Measurements from ENCODE around the gene DNAJC18.

DNAJC18 gene

DNA sequence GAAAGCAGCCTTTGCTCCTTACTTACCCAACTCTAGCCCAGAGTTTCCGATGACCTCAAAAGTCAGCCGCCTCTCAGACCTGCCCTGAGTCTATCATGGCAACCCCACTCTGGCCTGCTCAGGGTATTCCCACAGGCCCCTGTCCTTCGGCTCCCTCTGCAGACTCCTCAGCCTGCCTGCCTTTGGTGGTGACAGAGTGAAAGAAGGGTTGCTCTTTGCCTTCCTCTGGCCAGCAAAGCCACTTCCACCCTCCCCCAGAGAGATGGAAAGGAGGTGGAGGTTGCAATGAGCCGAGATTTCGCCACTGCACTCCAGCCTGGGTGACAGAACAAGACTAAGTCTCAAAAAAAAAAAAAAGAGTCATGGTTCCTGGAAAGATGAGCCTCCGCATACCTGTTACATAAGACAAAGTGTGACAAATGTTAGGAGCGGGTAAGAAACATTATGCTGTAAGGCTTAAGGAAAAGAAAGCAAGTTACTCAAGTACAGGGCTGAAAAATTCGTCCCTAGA lies 29.2 kb upstream of the DNAJC18 start:
- peak; percentile 64 for DNase-seq
- Histone ChIP-seq H3K4me1 (ENCODE audit: control insufficient read depth, low read depth, low read length) (peaks cover 6% of the 10 kb centered on the region), H3K9ac (ENCODE audit: low read length) (no peak overlapping the region), H3K27ac (ENCODE audit: low read depth, low read length) (no peak overlapping the region), H3K18ac (ENCODE audit: low read length) (no peak overlapping the region), H3K4me3 (ENCODE audit: low read length) (no peak overlapping the region), H3K79me1 (ENCODE audit: low read length) (no peaks in the 10 kb centered on the region), H2BK120ac (ENCODE audit: low read depth, low read length) (no peak overlapping the region), H3K36me3 (ENCODE audit: control insufficient read depth, insufficient read depth, low read length) (no peaks in the 10 kb centered on the region), H4K8ac (ENCODE audit: low read depth, low read length) (no peak overlapping the region), H2BK5ac (ENCODE audit: low read length) (no peak overlapping the region), H3K4ac (ENCODE audit: low read depth, low read length) (no peak overlapping the region), H3K79me2 (ENCODE audit: control insufficient read depth, insufficient read depth, low read length) (no peaks in the 10 kb centered on the region), H4K5ac (ENCODE audit: low read length) (no peak overlapping the region), H3K23ac (ENCODE audit: low read length) (no peak overlapping the region), H2AK5ac (ENCODE audit: low read length) (no peak overlapping the region), H3K27me3 (ENCODE audit: insufficient read depth, low read length, poor library complexity) (no peaks in the 10 kb centered on the region), H3K4me2 (ENCODE audit: low read length) (no peak overlapping the region), H2BK15ac (replicated peaks; ENCODE audit: low read depth) (no peak overlapping the region), H3K56ac (ENCODE audit: low read length) (no peak overlapping the region)
- WGBS (ENCODE audit: extremely low coverage, insufficient coverage, low lambda C conversion rate) = no CpG with 5 or more reads among the region's 8 CpGs

DNA sequence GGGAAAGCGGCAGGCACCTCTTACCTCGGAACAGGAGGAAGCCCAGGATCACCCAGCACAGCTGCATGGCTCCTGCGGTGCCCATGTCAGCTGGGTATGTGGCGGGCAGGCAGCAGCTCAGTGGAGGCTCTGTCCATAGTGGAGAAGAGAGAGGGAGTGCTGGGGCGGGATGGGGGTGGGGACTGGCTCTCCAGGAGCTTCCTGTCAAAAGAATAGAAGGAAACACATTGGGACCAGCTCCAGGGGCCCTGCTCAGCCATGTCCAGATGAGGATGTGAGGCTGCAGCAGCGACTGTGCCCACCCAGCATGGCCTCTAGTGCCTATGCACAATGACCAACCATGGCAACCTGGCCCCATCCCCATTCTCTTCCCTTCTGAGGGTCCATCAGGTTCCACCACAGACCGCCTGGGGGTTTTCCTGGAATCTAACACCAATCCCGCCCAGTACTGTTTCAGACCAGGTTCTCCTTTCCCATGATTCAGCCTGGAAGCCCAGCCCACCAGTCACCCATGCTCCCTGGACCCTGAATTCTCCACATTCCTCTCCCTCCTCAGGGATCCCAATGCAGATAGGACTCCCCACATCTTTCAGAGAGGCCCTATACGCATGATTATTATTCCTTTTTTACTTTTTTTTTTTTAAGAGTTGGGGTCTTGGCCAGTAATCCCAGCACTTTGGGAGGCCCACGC lies 23.4 kb upstream of the DNAJC18 start, which contains the start of gene ECSCR:
Gene ECSCR, minus strand, starts transcription at position 158 of the 691 bp plus-strand sequence. Its CDS starts 73 bp downstream, at position 85.
- no peak within 1 kb of the TSS for H2BK5ac ChIP-seq (ENCODE audit: low read length)
- H3K4me2 ChIP-seq (ENCODE audit: low read length) = no peak within 1 kb of the TSS
- no peak within 1 kb of the TSS for H3K18ac ChIP-seq (ENCODE audit: low read length)
- no peak within 1 kb of the TSS for H2BK15ac ChIP-seq (replicated peaks; ENCODE audit: low read depth)
- no peak within 1 kb of the TSS for H3K9ac ChIP-seq (ENCODE audit: low read length)
- no peak within 1 kb of the TSS for H2AK5ac ChIP-seq (ENCODE audit: low read length)
- H3K4me3 ChIP-seq (ENCODE audit: low read length) = no peak within 1 kb of the TSS
- H2BK120ac ChIP-seq (ENCODE audit: low read depth, low read length) = no peak within 1 kb of the TSS
- H3K36me3 ChIP-seq (ENCODE audit: control insufficient read depth, insufficient read depth, low read length) = no peaks in the 10 kb centered on the region
- H3K56ac ChIP-seq (ENCODE audit: low read length) = peak within 1 kb of the TSS; percentile 76
- peak; percentile 70 for DNase-seq
- WGBS (ENCODE audit: extremely low coverage, insufficient coverage, low lambda C conversion rate) = no CpG with 5 or more reads among the region's 10 CpGs
- H3K27ac ChIP-seq (ENCODE audit: low read depth, low read length) = no peak within 1 kb of the TSS
- no peak within 1 kb of the TSS for H4K8ac ChIP-seq (ENCODE audit: low read depth, low read length)
- no peaks in the 10 kb centered on the region for H3K79me1 ChIP-seq (ENCODE audit: low read length)
- peaks cover 8% of the 10 kb centered on the region for H3K4me1 ChIP-seq (ENCODE audit: control insufficient read depth, low read depth, low read length)
- H3K4ac ChIP-seq (ENCODE audit: low read depth, low read length) = no peak within 1 kb of the TSS
- H3K27me3 ChIP-seq (ENCODE audit: insufficient read depth, low read length, poor library complexity) = no peaks in the 10 kb centered on the region
- H3K23ac ChIP-seq (ENCODE audit: low read length) = no peak within 1 kb of the TSS
- peak within 1 kb of the TSS; percentile 50 for H4K5ac ChIP-seq (ENCODE audit: low read length)
- no peaks in the 10 kb centered on the region for H3K79me2 ChIP-seq (ENCODE audit: control insufficient read depth, insufficient read depth, low read length)

DNA sequence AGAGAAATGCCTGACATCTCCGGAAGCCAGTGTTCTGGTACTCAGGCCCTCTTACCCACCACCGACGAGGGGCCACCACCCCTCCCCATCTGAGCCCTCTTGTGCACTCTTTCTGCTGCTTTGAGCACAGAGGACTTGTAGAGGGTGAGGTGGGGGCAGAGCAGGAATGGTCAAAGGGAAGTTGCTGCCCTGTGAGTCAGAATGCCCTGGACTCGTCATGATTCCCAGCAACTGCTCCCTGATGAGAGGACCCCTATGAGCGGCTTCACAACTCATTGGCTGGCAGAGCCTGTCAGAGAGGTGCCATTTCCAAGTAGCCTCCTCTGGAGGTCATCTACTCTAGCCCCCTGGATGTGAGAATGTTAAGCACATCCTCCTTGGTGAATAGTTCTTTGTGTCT lies 22.4 kb upstream of the DNAJC18 start:
- no CpG with 5 or more reads among the region's 5 CpGs for WGBS (ENCODE audit: extremely low coverage, insufficient coverage, low lambda C conversion rate)
- H4K5ac ChIP-seq (ENCODE audit: low read length) = no peak overlapping the region
- H3K56ac ChIP-seq (ENCODE audit: low read length) = no peak overlapping the region
- no peak overlapping the region for H3K4ac ChIP-seq (ENCODE audit: low read depth, low read length)
- H3K27me3 ChIP-seq (ENCODE audit: insufficient read depth, low read length, poor library complexity) = no peaks in the 10 kb centered on the region
- no peak overlapping the region for H2BK5ac ChIP-seq (ENCODE audit: low read length)
- H3K9ac ChIP-seq (ENCODE audit: low read length) = no peak overlapping the region
- H2BK15ac ChIP-seq (replicated peaks; ENCODE audit: low read depth) = no peak overlapping the region
- H3K23ac ChIP-seq (ENCODE audit: low read length) = no peak overlapping the region
- no peak overlapping the region for H3K18ac ChIP-seq (ENCODE audit: low read length)
- H3K4me3 ChIP-seq (ENCODE audit: low read length) = no peak overlapping the region
- H2AK5ac ChIP-seq (ENCODE audit: low read length) = no peak overlapping the region
- H3K27ac ChIP-seq (ENCODE audit: low read depth, low read length) = no peak overlapping the region
- peaks cover 8% of the 10 kb centered on the region for H3K4me1 ChIP-seq (ENCODE audit: control insufficient read depth, low read depth, low read length)
- no peak overlapping the region for H2BK120ac ChIP-seq (ENCODE audit: low read depth, low read length)
- H4K8ac ChIP-seq (ENCODE audit: low read depth, low read length) = no peak overlapping the region
- peak; percentile 52 for DNase-seq
- no peaks in the 10 kb centered on the region for H3K79me1 ChIP-seq (ENCODE audit: low read length)
- H3K79me2 ChIP-seq (ENCODE audit: control insufficient read depth, insufficient read depth, low read length) = no peaks in the 10 kb centered on the region
- H3K36me3 ChIP-seq (ENCODE audit: control insufficient read depth, insufficient read depth, low read length) = no peaks in the 10 kb centered on the region
- H3K4me2 ChIP-seq (ENCODE audit: low read length) = no peak overlapping the region

DNA sequence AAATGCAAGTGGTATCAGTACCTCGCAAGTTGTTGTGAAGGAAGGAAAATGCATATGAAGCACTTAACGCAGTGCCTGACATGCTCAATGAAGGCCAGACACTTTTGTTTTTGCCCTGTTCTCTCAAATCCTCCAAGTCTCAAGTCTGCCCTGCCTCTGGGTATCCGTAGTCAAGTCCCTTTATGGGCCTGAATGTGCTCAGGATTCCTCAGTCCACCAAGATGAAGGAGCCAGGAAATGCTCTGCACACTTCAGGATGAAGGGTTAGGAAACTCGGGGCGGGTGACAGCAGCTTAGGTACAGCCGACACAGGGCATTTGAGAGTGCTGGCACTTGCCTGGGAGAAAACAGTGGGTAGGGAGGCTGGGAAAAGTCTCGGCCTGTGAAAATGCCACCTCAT lies 21.9 kb upstream of the DNAJC18 start:
- H2BK5ac ChIP-seq (ENCODE audit: low read length) = no peak overlapping the region
- H4K8ac ChIP-seq (ENCODE audit: low read depth, low read length) = no peak overlapping the region
- H2BK120ac ChIP-seq (ENCODE audit: low read depth, low read length) = no peak overlapping the region
- H3K4ac ChIP-seq (ENCODE audit: low read depth, low read length) = no peak overlapping the region
- no peak overlapping the region for H3K9ac ChIP-seq (ENCODE audit: low read length)
- WGBS (ENCODE audit: extremely low coverage, insufficient coverage, low lambda C conversion rate) = no CpG with 5 or more reads among the region's 7 CpGs
- H3K4me2 ChIP-seq (ENCODE audit: low read length) = no peak overlapping the region
- no peak overlapping the region for H3K18ac ChIP-seq (ENCODE audit: low read length)
- no peaks in the 10 kb centered on the region for H3K36me3 ChIP-seq (ENCODE audit: control insufficient read depth, insufficient read depth, low read length)
- no peak overlapping the region for H4K5ac ChIP-seq (ENCODE audit: low read length)
- no peak overlapping the region for H2BK15ac ChIP-seq (replicated peaks; ENCODE audit: low read depth)
- peaks cover 8% of the 10 kb centered on the region for H3K4me1 ChIP-seq (ENCODE audit: control insufficient read depth, low read depth, low read length)
- H3K79me2 ChIP-seq (ENCODE audit: control insufficient read depth, insufficient read depth, low read length) = no peaks in the 10 kb centered on the region
- DNase-seq = no peak
- peak overlapping the region; percentile 40 for H3K56ac ChIP-seq (ENCODE audit: low read length)
- H3K4me3 ChIP-seq (ENCODE audit: low read length) = no peak overlapping the region
- no peak overlapping the region for H3K27ac ChIP-seq (ENCODE audit: low read depth, low read length)
- no peak overlapping the region for H2AK5ac ChIP-seq (ENCODE audit: low read length)
- no peaks in the 10 kb centered on the region for H3K27me3 ChIP-seq (ENCODE audit: insufficient read depth, low read length, poor library complexity)
- no peaks in the 10 kb centered on the region for H3K79me1 ChIP-seq (ENCODE audit: low read length)
- no peak overlapping the region for H3K23ac ChIP-seq (ENCODE audit: low read length)

DNA sequence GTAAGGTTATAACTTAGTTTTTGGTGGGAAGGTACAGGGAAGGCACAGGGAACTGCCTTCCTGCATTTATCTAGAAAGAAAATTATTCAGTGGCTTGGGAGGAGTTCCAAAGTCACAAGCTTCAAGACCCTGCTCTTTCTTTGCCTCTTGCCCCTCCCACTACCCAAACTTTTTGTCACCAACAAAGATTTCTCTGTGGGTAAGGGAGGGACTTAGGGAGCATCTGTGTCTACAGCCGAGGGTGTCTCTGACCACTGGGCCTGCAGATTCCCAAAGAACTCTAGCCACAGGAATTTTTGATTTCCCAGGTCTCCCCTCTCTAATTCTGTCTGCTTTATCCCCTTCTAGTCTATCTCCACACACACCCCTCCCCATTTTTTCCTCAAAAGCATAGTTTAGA lies 21.1 kb upstream of the DNAJC18 start:
- no peak overlapping the region for H2AK5ac ChIP-seq (ENCODE audit: low read length)
- H2BK15ac ChIP-seq (replicated peaks; ENCODE audit: low read depth) = no peak overlapping the region
- no peaks in the 10 kb centered on the region for H3K36me3 ChIP-seq (ENCODE audit: control insufficient read depth, insufficient read depth, low read length)
- no peak overlapping the region for H3K23ac ChIP-seq (ENCODE audit: low read length)
- no peak overlapping the region for H3K4me3 ChIP-seq (ENCODE audit: low read length)
- no CpG with 5 or more reads among the region's 1 CpG for WGBS (ENCODE audit: extremely low coverage, insufficient coverage, low lambda C conversion rate)
- H3K4ac ChIP-seq (ENCODE audit: low read depth, low read length) = no peak overlapping the region
- H2BK5ac ChIP-seq (ENCODE audit: low read length) = no peak overlapping the region
- peaks cover 8% of the 10 kb centered on the region for H3K4me1 ChIP-seq (ENCODE audit: control insufficient read depth, low read depth, low read length)
- H3K79me2 ChIP-seq (ENCODE audit: control insufficient read depth, insufficient read depth, low read length) = no peaks in the 10 kb centered on the region
- H2BK120ac ChIP-seq (ENCODE audit: low read depth, low read length) = no peak overlapping the region
- no peaks in the 10 kb centered on the region for H3K27me3 ChIP-seq (ENCODE audit: insufficient read depth, low read length, poor library complexity)
- no peak overlapping the region for H4K8ac ChIP-seq (ENCODE audit: low read depth, low read length)
- H3K27ac ChIP-seq (ENCODE audit: low read depth, low read length) = no peak overlapping the region
- no peak overlapping the region for H4K5ac ChIP-seq (ENCODE audit: low read length)
- no peak overlapping the region for H3K56ac ChIP-seq (ENCODE audit: low read length)
- DNase-seq = no peak
- H3K18ac ChIP-seq (ENCODE audit: low read length) = no peak overlapping the region
- H3K4me2 ChIP-seq (ENCODE audit: low read length) = no peak overlapping the region
- no peaks in the 10 kb centered on the region for H3K79me1 ChIP-seq (ENCODE audit: low read length)
- no peak overlapping the region for H3K9ac ChIP-seq (ENCODE audit: low read length)
